ENCODE results near the gene TCF4.

DNA sequence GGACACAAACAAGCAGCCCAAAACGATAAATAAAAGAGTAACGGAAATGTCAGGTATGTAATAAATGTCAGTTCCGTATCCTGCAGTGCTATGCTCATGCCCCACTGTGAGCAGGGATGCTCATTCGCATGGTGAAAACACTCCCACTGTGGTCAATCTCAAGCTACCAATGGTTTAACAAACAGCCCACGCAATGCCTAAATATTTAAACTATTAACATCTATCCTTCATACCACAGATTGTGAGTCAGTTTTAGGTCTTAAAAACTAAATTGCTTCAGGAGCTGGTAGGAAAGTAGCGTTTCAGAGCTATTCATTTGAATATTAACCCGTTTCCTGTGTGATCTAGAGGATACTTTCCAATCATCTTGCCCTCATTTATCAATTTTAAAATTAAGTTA, 207.4 kb downstream of the TCF4 start:
- TF ChIP-seq EZH2 (IDR thresholded peaks at IDR 0.05): no peak
- TF ChIP-seq POLR2AphosphoS5 (IDR thresholded peaks at IDR 0.05; ENCODE audit: borderline replicate concordance, low read depth, low read length): no peak
